HG03196 (cell line): ENCODE data around the gene TSPAN18.

ENCODE experiments used
- ATAC-seq: cut with Tn5 transposase; IDR thresholded peaks from one replicate; pipeline ENCODE4 v1.9.1; 2021; ENCODE audit not compliant: unreplicated experiment

TSPAN18 gene

DNA sequence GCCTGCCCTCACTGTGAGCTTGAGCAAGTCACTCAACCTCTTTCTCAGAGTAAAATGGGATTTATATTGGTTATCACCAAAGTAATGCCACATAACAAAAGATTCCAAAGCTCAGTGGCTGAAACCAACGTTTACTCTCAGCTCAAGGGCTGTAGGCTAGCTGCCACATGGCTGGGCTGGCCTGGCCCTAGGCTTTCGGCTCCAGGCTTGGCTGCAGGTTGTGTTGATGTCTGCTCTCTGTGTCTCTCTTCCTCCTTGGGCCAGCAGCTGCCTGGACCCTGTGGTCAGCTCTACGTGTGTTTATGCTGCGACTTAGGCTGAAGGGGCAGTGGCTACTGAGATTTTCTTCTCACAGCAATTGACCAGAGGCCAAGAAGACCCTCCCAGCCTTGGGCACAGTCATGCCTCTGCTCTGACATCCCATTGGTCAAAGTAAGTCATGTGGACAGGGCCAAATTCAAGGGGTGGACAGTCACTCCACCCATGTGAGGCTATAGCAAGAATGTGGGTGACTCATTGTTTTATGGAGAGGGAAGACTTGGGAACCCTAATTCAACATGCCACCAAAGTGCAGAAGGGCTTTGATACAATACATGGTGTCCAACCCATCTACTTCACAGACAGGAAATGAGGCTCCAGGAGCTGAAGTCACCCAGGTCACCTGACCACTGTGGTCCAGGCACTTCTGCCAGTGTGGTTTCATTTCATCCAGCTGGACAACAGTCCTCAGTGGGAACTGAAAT, 90.6 kb downstream of the TSPAN18 start:
- no peak for ATAC-seq

DNA sequence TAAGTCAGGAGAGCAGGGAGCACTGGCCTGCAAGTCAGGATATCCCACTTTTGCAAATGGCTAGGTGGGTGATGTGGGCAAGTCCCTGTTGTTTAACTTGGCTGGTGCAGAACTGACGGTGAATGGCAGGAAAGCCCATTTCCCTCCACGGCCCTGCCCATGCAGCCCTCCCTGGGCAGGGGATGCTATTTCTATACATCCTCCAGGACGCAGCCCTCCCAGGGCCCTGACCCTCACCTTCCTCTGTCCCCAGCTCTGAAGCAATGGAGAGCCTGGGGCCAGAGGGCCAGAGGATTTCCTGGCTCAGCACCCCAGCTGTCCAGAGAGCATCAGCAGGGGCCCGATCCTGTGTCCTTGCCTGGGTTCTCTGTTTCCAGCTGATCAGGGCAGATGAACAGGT, 91.3 kb downstream of the TSPAN18 start:
- no peak for ATAC-seq

- no peak for ATAC-seq
These were observed 92.6 kb downstream of the TSPAN18 start for GRCh38 chr11:44819346-44819745.

DNA sequence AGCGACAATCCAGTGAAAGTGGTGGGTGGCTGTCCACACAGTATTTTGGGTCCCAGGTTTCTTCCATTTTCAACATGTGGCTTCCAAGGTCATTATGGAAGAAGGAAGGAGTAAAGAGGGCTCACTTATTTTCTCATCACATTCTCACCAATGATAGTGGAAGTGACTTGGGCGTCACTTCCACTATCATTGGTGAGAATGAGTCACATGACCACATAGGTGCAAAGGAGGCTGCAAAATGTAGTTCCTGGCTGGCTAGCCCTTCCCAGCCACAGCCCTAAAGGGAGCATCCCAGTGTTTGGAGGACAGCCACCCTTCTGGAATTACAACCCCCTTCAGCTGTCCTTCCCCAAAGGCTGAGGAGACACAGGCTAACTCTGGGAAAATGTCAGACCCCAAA, 95.6 kb downstream of the TSPAN18 start:
- ATAC-seq = no peak

DNA sequence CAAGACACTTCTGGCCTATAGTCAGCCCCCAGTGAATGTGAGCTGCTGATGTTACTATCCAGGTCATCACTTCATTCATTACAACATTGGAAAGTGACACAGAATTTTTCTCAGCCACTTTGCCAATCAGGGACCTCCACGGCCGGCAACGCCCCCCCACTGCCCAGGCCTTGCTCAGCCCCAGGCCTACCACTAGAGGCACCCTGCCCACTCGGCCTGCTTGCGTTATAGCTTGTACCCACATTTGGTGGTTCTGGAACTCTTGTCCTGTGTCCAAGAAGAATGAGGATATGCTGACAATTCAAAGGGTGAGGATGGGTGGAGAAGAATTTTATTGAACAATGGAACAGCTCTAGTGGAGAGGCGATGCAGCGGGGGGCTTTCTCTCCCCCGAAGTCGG, 96.2 kb downstream of the TSPAN18 start:
- ATAC-seq = no peak

DNA sequence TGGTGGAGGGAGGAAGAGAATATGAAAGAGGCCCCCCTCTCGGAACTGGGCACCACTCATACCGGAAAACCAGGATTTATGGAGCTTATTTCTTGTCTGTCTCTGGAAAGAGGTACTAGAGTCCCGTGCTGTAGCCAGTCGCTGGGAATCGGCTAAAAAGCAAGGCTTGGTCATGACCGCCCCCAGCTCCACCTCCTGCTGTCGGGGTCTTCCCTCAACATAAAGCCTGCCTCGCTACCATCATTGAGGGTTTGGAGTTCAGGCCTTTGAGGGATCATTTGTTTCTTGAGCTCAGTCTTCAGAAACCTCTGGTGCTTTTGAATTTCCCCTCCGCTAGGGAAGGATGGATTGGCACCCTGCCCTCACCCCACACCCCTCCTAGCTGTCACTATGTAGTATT, 97.1 kb downstream of the TSPAN18 start:
- ATAC-seq = no peak

GRCh38 chr11:44824300-44824704, 97.5 kb downstream of the TSPAN18 start:
- no peak for ATAC-seq

- no peak for ATAC-seq
These were observed 98.5 kb downstream of the TSPAN18 start for GRCh38 chr11:44825058-44825785.

DNA sequence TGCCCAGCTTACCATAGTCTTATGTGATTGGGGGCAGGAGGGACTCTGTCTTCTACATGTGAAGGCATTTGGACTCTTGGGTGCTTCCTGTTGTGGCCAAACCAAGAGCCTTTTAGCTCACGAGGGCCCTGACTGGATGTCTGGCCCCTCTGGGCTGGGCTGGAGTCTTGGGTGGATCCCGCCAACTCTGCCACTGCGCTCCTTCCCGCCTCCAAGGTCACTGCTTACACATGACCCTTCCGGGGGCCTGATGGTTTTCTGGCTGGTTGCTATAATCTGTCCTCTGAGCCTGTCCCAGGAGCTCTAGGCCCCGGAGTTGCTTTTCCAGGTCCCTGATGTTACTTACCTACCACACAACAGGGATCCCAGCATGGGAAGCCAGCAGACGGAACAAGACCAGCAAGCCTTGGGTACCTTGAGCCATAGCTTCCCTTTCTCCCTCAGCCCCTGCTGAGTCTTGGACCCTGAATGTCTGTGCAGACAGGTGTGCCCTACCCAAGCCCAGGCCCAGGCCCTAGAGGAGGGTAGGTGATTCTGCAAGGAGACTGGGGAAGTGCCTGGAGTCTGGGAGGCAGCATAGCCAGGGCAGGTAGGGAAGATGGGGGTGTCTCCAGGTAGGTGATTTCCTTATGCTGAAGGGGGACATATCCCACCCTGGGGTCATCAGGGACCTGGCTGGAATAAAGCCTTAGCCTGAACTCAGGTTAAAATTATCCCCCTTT, 100.3 kb downstream of the TSPAN18 start:
- no peak for ATAC-seq

GRCh38 chr11:44828296-44828695, 101.5 kb downstream of the TSPAN18 start:
- ATAC-seq = no peak

DNA sequence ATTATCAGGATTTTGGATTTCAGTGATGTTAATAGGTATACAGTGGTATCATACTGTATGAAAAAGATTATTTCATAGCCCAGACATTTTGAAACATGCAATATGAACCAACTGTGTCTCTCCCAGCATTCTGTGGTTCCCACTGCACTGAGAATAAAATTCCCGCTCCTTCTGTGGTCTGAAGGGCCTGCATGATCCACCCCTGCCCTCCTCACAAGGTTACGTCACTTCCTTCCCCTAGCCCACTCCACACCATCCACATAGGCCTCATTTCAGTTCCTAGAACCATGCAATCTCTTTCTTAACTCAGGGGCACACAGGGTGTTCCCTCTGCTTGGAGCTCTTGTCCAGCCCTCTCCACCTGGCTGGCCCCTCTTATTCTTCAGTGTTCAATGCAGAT, 103.1 kb downstream of the TSPAN18 start:
- no peak for ATAC-seq

- ATAC-seq = no peak
These were observed 105.0 kb downstream of the TSPAN18 start for GRCh38 chr11:44831605-44832394.

- no peak for ATAC-seq
These were observed 105.7 kb downstream of the TSPAN18 start for GRCh38 chr11:44832452-44832851.

DNA sequence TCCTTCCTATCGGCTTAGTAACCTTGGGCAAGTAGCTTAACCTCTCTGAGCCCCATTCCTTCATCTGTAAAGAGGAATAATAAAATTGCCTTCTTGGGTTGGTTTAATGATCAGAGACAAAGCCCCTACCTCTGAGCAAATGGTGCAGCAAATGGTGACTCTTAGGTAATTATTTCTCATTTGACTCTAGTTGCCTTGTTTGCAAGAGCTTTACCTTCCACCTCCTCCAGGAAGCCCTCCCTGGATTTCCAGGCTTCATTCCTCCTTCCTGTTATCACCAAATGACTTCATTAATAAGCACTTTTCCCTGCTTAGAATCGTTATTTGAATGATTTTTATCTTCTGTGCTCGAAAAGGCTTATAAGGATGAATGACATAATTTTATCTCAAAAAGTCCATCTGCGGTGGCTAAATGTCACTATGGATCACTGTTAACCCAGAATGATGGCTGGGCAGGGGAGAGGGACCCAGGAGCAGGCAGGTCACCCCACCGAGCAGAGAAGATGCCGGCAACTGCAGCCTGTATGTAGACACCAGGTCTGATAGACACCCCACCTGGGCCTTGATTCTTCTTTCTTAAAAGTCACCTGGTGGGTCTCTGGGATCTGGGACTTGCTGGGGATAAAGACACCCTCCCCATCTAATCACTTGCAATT, 106.6 kb downstream of the TSPAN18 start:
- ATAC-seq = no peak

DNA sequence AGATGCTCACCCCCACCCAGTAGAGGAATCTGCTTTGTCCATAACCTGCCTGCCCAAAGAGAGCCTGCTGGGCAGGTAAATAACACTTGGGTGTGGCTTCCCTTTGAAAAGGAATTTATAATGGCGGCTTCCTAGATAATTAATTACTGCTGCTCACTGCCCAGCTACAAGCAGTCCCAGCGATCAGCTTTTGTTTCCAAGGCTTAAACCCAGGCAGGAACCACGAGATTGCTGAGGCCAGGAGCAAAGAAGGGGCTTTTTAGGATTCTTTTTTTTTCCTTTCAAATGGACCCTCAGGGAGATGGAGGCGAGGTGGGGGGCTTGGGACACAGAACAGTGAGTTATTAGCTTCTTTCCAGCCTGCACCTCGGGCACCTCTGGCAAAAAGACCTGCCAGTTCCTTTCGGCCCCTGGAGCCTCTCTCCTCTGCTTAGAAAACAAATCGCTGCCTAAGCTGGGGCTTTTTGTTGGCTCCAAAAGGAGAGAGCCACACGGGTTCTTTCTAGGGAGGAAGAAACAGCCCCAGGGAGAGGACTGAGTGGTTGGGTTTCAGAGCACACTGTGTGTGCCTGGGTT, 107.2 kb downstream of the TSPAN18 start:
- ATAC-seq = no peak

DNA sequence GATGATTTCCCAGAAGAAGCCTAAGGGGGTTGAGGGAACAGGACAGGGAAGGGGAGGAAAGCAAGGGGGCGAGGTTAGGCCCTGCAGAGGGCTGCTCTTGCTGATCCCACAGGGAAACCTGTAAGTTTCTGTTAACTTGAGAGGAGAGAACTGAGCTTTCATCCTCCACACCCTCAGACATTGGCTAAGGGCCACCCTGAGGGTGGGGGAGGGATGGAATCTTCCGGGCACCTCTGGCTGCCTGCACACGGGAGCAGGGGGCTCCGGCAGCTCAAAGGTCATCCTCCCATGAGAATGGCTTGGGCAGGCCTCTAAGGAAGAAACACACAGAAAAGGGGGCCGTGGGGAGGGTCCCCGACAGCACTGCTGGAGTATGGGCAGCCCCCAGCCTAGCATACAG, 108.1 kb downstream of the TSPAN18 start:
- ATAC-seq = no peak

- no peak for ATAC-seq
These were observed 108.5 kb downstream of the TSPAN18 start for GRCh38 chr11:44835296-44835695.

- ATAC-seq = no peak
These were observed 109.2 kb downstream of the TSPAN18 start for GRCh38 chr11:44835938-44836337.

DNA sequence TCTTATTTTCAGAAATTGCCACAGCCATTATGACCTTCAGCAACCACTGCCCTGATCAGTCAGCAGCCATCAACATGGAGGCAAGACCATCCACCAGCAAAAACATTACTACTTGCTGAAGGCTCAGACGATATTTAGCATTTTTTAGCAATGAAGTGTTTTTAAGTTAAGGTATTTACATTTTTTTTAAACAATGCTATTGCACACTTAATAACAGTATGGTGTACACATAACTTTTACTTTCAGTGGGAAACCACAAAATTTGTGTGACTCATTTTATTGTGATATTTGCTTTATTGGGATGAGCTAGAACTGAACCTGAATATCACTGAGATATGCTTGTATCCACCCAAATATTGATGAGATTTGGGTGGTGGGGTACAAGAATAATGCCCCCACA, 110.9 kb downstream of the TSPAN18 start:
- no peak for ATAC-seq

- no peak for ATAC-seq
These were observed 112.8 kb downstream of the TSPAN18 start for GRCh38 chr11:44839458-44840084.
